Activated naive CD8-positive, alpha-beta T cell treated with anti-CD3 and anti-CD28 coated beads, Interleukin-2, amount 10 ng/mL, durations not matched to agents 7 days and 5 days (primary cell): ENCODE data around the gene PARD3. TPM values are rescaled to one million over a fixed set of nuclear protein-coding genes. Genes with fewer than 3 reads are reported as not detected.

Experiments used
- ATAC-seq: fragments of 150-1000 bp; cut with Tn5 transposase; one replicate; pipeline ENCODE4 v1.10.0; 2021; ENCODE audit warnings: low read depth, moderate library complexity
- POLR2A ChIA-PET: fragments of 350-600 bp; sonication (Branson Sonifier 250); formaldehyde crosslinking; loops from one replicate; lab custom pipeline; 2021; ENCODE audit warnings: antibody characterized with exemption; lab: Charles Lee
- DNase-seq: peaks from one replicate; pipeline ENCODE4 v3.0.0; 2021
- H3K27ac Mint-ChIP-seq: one replicate; pipeline ENCODE4 v1.8.0; 2022; ENCODE audit warnings: mild to moderate bottlenecking, mixed read lengths
- H3K27me3 Mint-ChIP-seq: one replicate; pipeline ENCODE4 v1.8.0; 2022; ENCODE audit warnings: mild to moderate bottlenecking, moderate library complexity, mixed read lengths
- H3K36me3 Mint-ChIP-seq: one replicate; pipeline ENCODE4 v1.8.0; 2021; ENCODE audit warnings: mild to moderate bottlenecking, mixed read lengths
- H3K4me1 Mint-ChIP-seq: one replicate; pipeline ENCODE4 v1.8.0; 2021; ENCODE audit warnings: mixed read lengths
- H3K4me3 Mint-ChIP-seq: one replicate; pipeline ENCODE4 v1.8.0; 2022; ENCODE audit warnings: mild to moderate bottlenecking, moderate library complexity, mixed read lengths
- H3K9me3 Mint-ChIP-seq: one replicate; pipeline ENCODE4 v1.8.0; 2021; ENCODE audit warnings: mixed read lengths
- total RNA-seq, 2 experiments: library from RNA; stranded (reverse); gene quantifications; one replicate each; pipeline ENCODE4 v1.2.3, GENCODE V29; 2021

The PARD3 gene
- total RNA-seq, 2 experiments from 2014 or later, result 0.48 to 0.55 TPM

- DNase-seq (no peak), ATAC-seq (no peak)
- Mint-ChIP-seq H3K27me3 (peaks cover 2% of the 10 kb centered on the region), H3K27ac (no peak overlapping the region), H3K9me3 (no peaks in the 10 kb centered on the region), H3K4me3 (no peak overlapping the region), H3K4me1 (no peaks in the 10 kb centered on the region), H3K36me3 (no peaks in the 10 kb centered on the region)
- POLR2A ChIA-PET, result no interaction called here
Observed at GRCh38 chr10:34294137-34294536, 521.0 kb downstream of the PARD3 start.

- POLR2A ChIA-PET, result no interaction called here
- DNase-seq, result no peak
- no peak for ATAC-seq
- Mint-ChIP-seq H3K4me1 (no peaks in the 10 kb centered on the region), H3K27me3 (peaks cover 2% of the 10 kb centered on the region), H3K36me3 (no peaks in the 10 kb centered on the region), H3K9me3 (no peaks in the 10 kb centered on the region), H3K27ac (no peak overlapping the region), H3K4me3 (no peak overlapping the region)
Observed at GRCh38 chr10:34292675-34293074, 522.4 kb downstream of the PARD3 start.

- H3K27ac Mint-ChIP-seq, result no peak overlapping the region
Observed at GRCh38 chr10:34292194-34292565, 522.9 kb downstream of the PARD3 start.

GRCh38 chr10:34291466-34292193 lies 523.5 kb downstream of the PARD3 start:
- H3K27me3 Mint-ChIP-seq, result peaks cover 4% of the 10 kb centered on the region
- H3K4me3 Mint-ChIP-seq, result no peak overlapping the region

More at GRCh38 chr10:34292194-34292565, 522.9 kb downstream of the PARD3 start:
- POLR2A ChIA-PET, result no interaction called here
- H3K4me3 Mint-ChIP-seq, result no peak overlapping the region
- no peak for DNase-seq
- no peaks in the 10 kb centered on the region for H3K9me3 Mint-ChIP-seq
- no peaks in the 10 kb centered on the region for H3K4me1 Mint-ChIP-seq
- no peaks in the 10 kb centered on the region for H3K36me3 Mint-ChIP-seq
- H3K27me3 Mint-ChIP-seq, result peaks cover 2% of the 10 kb centered on the region
- ATAC-seq, result no peak

GRCh38 chr10:34290412-34291081 lies 524.5 kb downstream of the PARD3 start:
- Mint-ChIP-seq H3K36me3 (no peaks in the 10 kb centered on the region), H3K4me1 (no peaks in the 10 kb centered on the region), H3K4me3 (no peak overlapping the region), H3K27me3 (peaks cover 7% of the 10 kb centered on the region), H3K9me3 (no peaks in the 10 kb centered on the region), H3K27ac (no peak overlapping the region)
- ATAC-seq (no peak), DNase-seq (no peak)
- POLR2A ChIA-PET, result no interaction called here

More at GRCh38 chr10:34291466-34292193, 523.5 kb downstream of the PARD3 start:
- Mint-ChIP-seq H3K36me3 (no peaks in the 10 kb centered on the region), H3K4me1 (no peaks in the 10 kb centered on the region), H3K9me3 (no peaks in the 10 kb centered on the region), H3K27ac (no peak overlapping the region)
- POLR2A ChIA-PET, result no interaction called here
- no peak for ATAC-seq
- DNase-seq, result no peak

- Mint-ChIP-seq H3K36me3 (no peaks in the 10 kb centered on the region), H3K27me3 (peaks cover 7% of the 10 kb centered on the region), H3K9me3 (no peaks in the 10 kb centered on the region), H3K27ac (no peak overlapping the region), H3K4me3 (no peak overlapping the region), H3K4me1 (no peaks in the 10 kb centered on the region)
- ATAC-seq (no peak), DNase-seq (no peak)
- POLR2A ChIA-PET, result no interaction called here
Observed at GRCh38 chr10:34288634-34289033, 526.5 kb downstream of the PARD3 start.

- Mint-ChIP-seq H3K9me3 (no peaks in the 10 kb centered on the region), H3K4me1 (peaks cover 6% of the 10 kb centered on the region), H3K27ac (no peak overlapping the region), H3K27me3 (peaks cover 5% of the 10 kb centered on the region), H3K36me3 (no peaks in the 10 kb centered on the region), H3K4me3 (no peak overlapping the region)
- ATAC-seq, result no peak
- POLR2A ChIA-PET, result no interaction called here
- DNase-seq, result no peak
Observed at GRCh38 chr10:34286136-34286739, 528.9 kb downstream of the PARD3 start.

GRCh38 chr10:34281661-34282582 lies 533.2 kb downstream of the PARD3 start:
- no peak overlapping the region for H3K4me3 Mint-ChIP-seq
- POLR2A ChIA-PET, result no interaction called here
- H3K27me3 Mint-ChIP-seq, result peaks cover 5% of the 10 kb centered on the region
- H3K4me1 Mint-ChIP-seq, result peaks cover 6% of the 10 kb centered on the region
- ATAC-seq (no peak), DNase-seq (no peak)
- H3K27ac Mint-ChIP-seq, result no peak overlapping the region
- H3K9me3 Mint-ChIP-seq, result peaks cover 3% of the 10 kb centered on the region
- no peaks in the 10 kb centered on the region for H3K36me3 Mint-ChIP-seq

GRCh38 chr10:34280599-34281374 lies 534.3 kb downstream of the PARD3 start:
- H3K27me3 Mint-ChIP-seq, result peaks cover under 1% of the 10 kb centered on the region
- peaks cover 6% of the 10 kb centered on the region for H3K4me1 Mint-ChIP-seq
- H3K27ac Mint-ChIP-seq, result no peak overlapping the region
- no peaks in the 10 kb centered on the region for H3K36me3 Mint-ChIP-seq
- H3K9me3 Mint-ChIP-seq, result peaks cover 3% of the 10 kb centered on the region
- no peak for DNase-seq
- no peak overlapping the region for H3K4me3 Mint-ChIP-seq
- POLR2A ChIA-PET, result no interaction called here
- no peak for ATAC-seq

GRCh38 chr10:34275626-34276130 lies 539.4 kb downstream of the PARD3 start:
- ATAC-seq (no peak), DNase-seq (no peak)
- Mint-ChIP-seq H3K4me3 (no peak overlapping the region), H3K9me3 (peaks cover under 1% of the 10 kb centered on the region), H3K4me1 (no peaks in the 10 kb centered on the region), H3K27me3 (peaks cover 5% of the 10 kb centered on the region), H3K27ac (no peak overlapping the region), H3K36me3 (no peaks in the 10 kb centered on the region)
- POLR2A ChIA-PET, result no interaction called here

GRCh38 chr10:34274906-34275305 lies 540.2 kb downstream of the PARD3 start:
- peaks cover 5% of the 10 kb centered on the region for H3K27me3 Mint-ChIP-seq
- H3K4me3 Mint-ChIP-seq, result no peak overlapping the region
- H3K9me3 Mint-ChIP-seq, result no peaks in the 10 kb centered on the region
- no peaks in the 10 kb centered on the region for H3K36me3 Mint-ChIP-seq
- no peak for DNase-seq
- POLR2A ChIA-PET, result no interaction called here
- H3K4me1 Mint-ChIP-seq, result no peaks in the 10 kb centered on the region
- H3K27ac Mint-ChIP-seq, result no peak overlapping the region
- ATAC-seq, result no peak

GRCh38 chr10:34273340-34273739 lies 541.8 kb downstream of the PARD3 start:
- DNase-seq (no peak), ATAC-seq (no peak)

More at GRCh38 chr10:34273340-34273739, 541.8 kb downstream of the PARD3 start:
- peaks cover 6% of the 10 kb centered on the region for H3K27me3 Mint-ChIP-seq
- H3K36me3 Mint-ChIP-seq, result no peaks in the 10 kb centered on the region
- H3K27ac Mint-ChIP-seq, result no peak overlapping the region
- peaks cover 2% of the 10 kb centered on the region for H3K9me3 Mint-ChIP-seq
- no peaks in the 10 kb centered on the region for H3K4me1 Mint-ChIP-seq
- POLR2A ChIA-PET, result no interaction called here
- H3K4me3 Mint-ChIP-seq, result no peak overlapping the region
